SK-N-SH (cell line): ENCODE data around the gene SGO2. TPM values are rescaled to one million over a fixed set of nuclear protein-coding genes. Genes with fewer than 3 reads are reported as not detected.

Experiments used
- CTCF ChIA-PET: fragments of 300-600, 350-600 bp; formaldehyde crosslinking; extraction: SDS; loops from one replicate; lab custom pipeline; 2021; lab: Yijun Ruan, JAX
- POLR2A ChIA-PET: fragments of 350-600 bp; sonication (Branson Sonifier 250); formaldehyde crosslinking; extraction: SDS; loops from one replicate; lab custom pipeline; 2020; ENCODE audit warnings: antibody characterized with exemption, inconsistent platforms; lab: Yijun Ruan, JAX
- DNase-seq: peaks from one replicate; pipeline ENCODE4 v3.0.0; 2012
- H2AFZ ChIP-seq: fragments of 200-600 bp; sonication (generic); 2 replicates; pipeline ENCODE4 v1.8.1; 2016; ENCODE audit warnings: antibody characterized with exemption, mild to moderate bottlenecking, low read depth
- H3F3A ChIP-seq: fragments of 200-600 bp; sonication (generic); replicated peaks from 2 replicates; pipeline ENCODE3; 2016; ENCODE audit warnings: antibody characterized with exemption, mild to moderate bottlenecking; ENCODE audit not compliant: insufficient read depth
- H3K27ac ChIP-seq, 2 experiments: fragments of 200-500 bp in 1 of 2; fragments of 200-600 bp in 1 of 2; sonication (Bioruptor generic) in 1 of 2; sonication (generic), shearing (Covaris generic) in 1 of 2; 2 replicates each; pipeline versions ENCODE4 v1.5.1 to v1.6.1; 2014 to 2016; ENCODE audit warnings: low read depth in 2 of 2, inconsistent platforms in 1 of 2, low read length in 1 of 2, mild to moderate bottlenecking in 1 of 2, mixed read lengths in 1 of 2
- H3K27me3 ChIP-seq: fragments of 200-600 bp; sonication (generic), shearing (Covaris generic); 2 replicates; pipeline ENCODE4 v1.6.1; 2016; ENCODE audit warnings: mixed run types; ENCODE audit not compliant: insufficient read depth
- H3K36me3 ChIP-seq, 2 experiments: fragments of 200-500 bp in 1 of 2; fragments of 200-600 bp in 1 of 2; sonication (Bioruptor generic) in 1 of 2; sonication (generic) in 1 of 2; replicated peaks in 1 of 2; 2 replicates each; pipeline versions ENCODE3 to v1.5.1; 2014 to 2016; ENCODE audit warnings: low read length in 1 of 2, mild to moderate bottlenecking in 1 of 2; ENCODE audit not compliant: insufficient read depth in 2 of 2, control insufficient read depth in 1 of 2
- H3K4me1 ChIP-seq, 2 experiments: fragments of 200-500 bp in 1 of 2; fragments of 200-600 bp in 1 of 2; sonication (Bioruptor generic) in 1 of 2; sonication (generic), shearing (Covaris generic) in 1 of 2; 2 replicates each; pipeline versions ENCODE4 v1.5.1 to v1.6.1; 2014 to 2016; ENCODE audit warnings: low read depth in 1 of 2, low read length in 1 of 2, mixed run types in 1 of 2; ENCODE audit not compliant: insufficient read depth in 2 of 2, control insufficient read depth in 1 of 2
- H3K4me2 ChIP-seq: fragments of 200-600 bp; sonication (generic), shearing (Covaris generic); 2 replicates; pipeline ENCODE4 v1.6.1; 2017; ENCODE audit warnings: mixed run types
- H3K4me3 ChIP-seq, 2 experiments: fragments of 200-500 bp in 1 of 2; fragments of 200-600 bp in 1 of 2; sonication (Bioruptor generic) in 1 of 2; sonication (generic), shearing (Covaris generic) in 1 of 2; 2 replicates each; pipeline versions ENCODE4 v1.5.1 to v1.8.1; 2014 to 2016; ENCODE audit warnings: low read depth in 2 of 2, inconsistent platforms in 1 of 2, low read length in 1 of 2, mild to moderate bottlenecking in 1 of 2, mixed read lengths in 1 of 2, moderate library complexity in 1 of 2
- H3K79me2 ChIP-seq: fragments of 200-600 bp; sonication (generic); 2 replicates; pipeline ENCODE4 v1.8.1; 2017; ENCODE audit warnings: mild to moderate bottlenecking; ENCODE audit not compliant: insufficient read depth
- H3K9ac ChIP-seq: fragments of 200-600 bp; sonication (generic); 2 replicates; pipeline ENCODE4 v1.6.1; 2017; ENCODE audit warnings: mixed run types
- H3K9me2 ChIP-seq: fragments of 200-600 bp; sonication (generic); 2 replicates; pipeline ENCODE4 v1.6.1; 2017; ENCODE audit warnings: mixed run types
- H3K9me3 ChIP-seq: fragments of 200-600 bp; sonication (generic); 2 replicates; pipeline ENCODE4 v1.6.1; 2017; ENCODE audit warnings: mixed run types, mild to moderate bottlenecking, moderate library complexity
- H4K20me1 ChIP-seq: fragments of 200-600 bp; sonication (generic); 2 replicates; pipeline ENCODE4 v1.6.1; 2017; ENCODE audit warnings: mild to moderate bottlenecking, mixed run types; ENCODE audit not compliant: insufficient read depth
- CHD2 ChIP-seq: fragments of 150-350 bp; IDR thresholded peaks from 2 replicates; pipeline ENCODE4 v1.6.1; 2018; ENCODE audit warnings: low read length; ENCODE audit not compliant: partially characterized antibody
- ELF1 ChIP-seq: IDR thresholded peaks from 2 replicates; pipeline ENCODE4 v1.4.0; 2012
- EP300 ChIP-seq, 2 experiments: IDR thresholded peaks; 2 replicates each; pipeline versions ENCODE4 v1.4.0 to v1.6.1; 2012; ENCODE audit warnings: borderline replicate concordance in 1 of 2, low read depth in 1 of 2, low read length in 1 of 2
- FOSL2 ChIP-seq: IDR thresholded peaks from 2 replicates; pipeline ENCODE4 v1.4.0; 2012; ENCODE audit warnings: low read depth, mild to moderate bottlenecking, moderate library complexity, borderline replicate concordance
- FOXM1 ChIP-seq: IDR thresholded peaks from 2 replicates; pipeline ENCODE4 v1.4.0; 2012; ENCODE audit warnings: low read depth, mild to moderate bottlenecking
- GABPA ChIP-seq: IDR thresholded peaks from 2 replicates; pipeline ENCODE4 v1.4.0; 2012; ENCODE audit warnings: low read depth, mild to moderate bottlenecking
- MXI1 ChIP-seq: IDR thresholded peaks from 2 replicates; pipeline ENCODE4 v1.6.1; 2012; ENCODE audit warnings: mild to moderate bottlenecking, low read depth, low read length, improper control_type of control experiment
- POLR2AphosphoS5 ChIP-seq: IDR thresholded peaks from 2 replicates; pipeline ENCODE4 v1.6.1; 2012; ENCODE audit warnings: low read depth, low read length
- RAD21 ChIP-seq: IDR thresholded peaks from 2 replicates; pipeline ENCODE4 v1.6.1; 2012; ENCODE audit warnings: mild to moderate bottlenecking, low read length
- RCOR1 ChIP-seq: fragments of 150-350 bp; IDR thresholded peaks from 2 replicates; pipeline ENCODE4 v1.6.1; 2017; ENCODE audit warnings: antibody characterized with exemption, low read length
- RXRA ChIP-seq: IDR thresholded peaks from 2 replicates; pipeline ENCODE4 v1.4.0; 2012; ENCODE audit warnings: low read depth, mild to moderate bottlenecking, borderline replicate concordance
- TAF1 ChIP-seq: IDR thresholded peaks from 2 replicates; pipeline ENCODE4 v1.6.1; 2012; ENCODE audit warnings: low read depth, mild to moderate bottlenecking, low read length, moderate library complexity, borderline replicate concordance
- TCF12 ChIP-seq: IDR thresholded peaks from 2 replicates; pipeline ENCODE4 v1.4.0; 2012
- YY1 ChIP-seq: IDR thresholded peaks from 2 replicates; pipeline ENCODE4 v1.4.0; 2012; ENCODE audit warnings: low read depth, mild to moderate bottlenecking
- WGBS: methylation state at CpG from one replicate; pipeline ENCODE4 v1.1.6; 2017; ENCODE audit warnings: low lambda C conversion rate; 5-methylcytosine and 5-hydroxymethylcytosine counted together
- polyA plus RNA-seq, 3 experiments: library from polyadenylated mRNA; depleted of rRNA; stranded (reverse); fragments of >200 nt; gene quantifications; 2 replicates each; pipeline ENCODE4 v1.2.3, GENCODE V29; 2012
- TF ChIP-seq, protein P1 (sequence below): IDR thresholded peaks from 2 replicates; pipeline ENCODE4 v1.4.0; 2012; ENCODE audit warnings: low read depth, borderline replicate concordance
- TF ChIP-seq, protein P2 (sequence below): fragments of 150-350 bp; IDR thresholded peaks from 2 replicates; pipeline ENCODE4 v1.6.1; 2017; ENCODE audit warnings: antibody characterized with exemption, low read length, low read depth, borderline replicate concordance
- TF ChIP-seq, protein P3 (sequence below): IDR thresholded peaks from 2 replicates; pipeline ENCODE4; 2012
- TF ChIP-seq, protein P4 (sequence below): IDR thresholded peaks from 2 replicates; pipeline ENCODE4 v1.4.0; 2012; ENCODE audit warnings: low read depth
- TF ChIP-seq, protein P5 (sequence below): IDR thresholded peaks from 2 replicates; pipeline ENCODE4 v1.4.0; 2012; ENCODE audit warnings: low read depth, borderline replicate concordance

SGO2 gene
- polyA plus RNA-seq, 1 of the 3 experiments (the other 2 are of a cell fraction), result 2.8 TPM

DNA sequence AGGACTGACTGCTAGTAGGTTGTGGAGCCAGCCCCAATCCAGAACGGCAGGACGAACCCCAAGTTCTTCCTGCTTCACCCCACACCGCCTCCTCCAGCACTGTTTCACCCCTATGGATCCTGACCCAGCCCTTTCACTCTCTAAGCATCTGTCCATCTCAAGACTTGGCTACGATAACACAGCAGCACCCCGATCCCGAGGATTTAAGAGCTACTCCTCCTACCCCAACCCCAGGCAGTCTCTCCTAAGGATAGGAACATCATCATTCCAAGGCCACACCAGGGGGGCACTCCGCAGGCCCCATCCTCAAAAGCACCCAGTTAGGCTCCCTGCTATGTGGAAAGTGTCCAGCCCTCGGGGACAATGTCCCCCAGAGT is 16.8 kb upstream of the SGO2 start:
- TF ChIP-seq POLR2AphosphoS5 (no peak), MXI1 (no peak), CHD2 (no peak), TCF12 (no peak), FOXM1 (no peak), TAF1 (no peak)
- TF ChIP-seq, protein P1, sequence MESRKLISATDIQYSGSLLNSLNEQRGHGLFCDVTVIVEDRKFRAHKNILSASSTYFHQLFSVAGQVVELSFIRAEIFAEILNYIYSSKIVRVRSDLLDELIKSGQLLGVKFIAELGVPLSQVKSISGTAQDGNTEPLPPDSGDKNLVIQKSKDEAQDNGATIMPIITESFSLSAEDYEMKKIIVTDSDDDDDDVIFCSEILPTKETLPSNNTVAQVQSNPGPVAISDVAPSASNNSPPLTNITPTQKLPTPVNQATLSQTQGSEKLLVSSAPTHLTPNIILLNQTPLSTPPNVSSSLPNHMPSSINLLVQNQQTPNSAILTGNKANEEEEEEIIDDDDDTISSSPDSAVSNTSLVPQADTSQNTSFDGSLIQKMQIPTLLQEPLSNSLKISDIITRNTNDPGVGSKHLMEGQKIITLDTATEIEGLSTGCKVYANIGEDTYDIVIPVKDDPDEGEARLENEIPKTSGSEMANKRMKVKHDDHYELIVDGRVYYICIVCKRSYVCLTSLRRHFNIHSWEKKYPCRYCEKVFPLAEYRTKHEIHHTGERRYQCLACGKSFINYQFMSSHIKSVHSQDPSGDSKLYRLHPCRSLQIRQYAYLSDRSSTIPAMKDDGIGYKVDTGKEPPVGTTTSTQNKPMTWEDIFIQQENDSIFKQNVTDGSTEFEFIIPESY, result no peak
- TF ChIP-seq, all 33 proteins: peak for 0
- Histone ChIP-seq H3K36me3 (peaks cover 7% of the 10 kb centered on the region in 2 experiments), H3K27ac (peak overlapping the region; percentile 49 to 78), H3K27me3 (no peaks in the 10 kb centered on the region), H2AFZ (peak overlapping the region; percentile 87), H3K4me1 (peaks cover 5 to 11% of the 10 kb centered on the region in 2 experiments; a peak in 2 of 4 replicates), H3F3A (no peaks in the 10 kb centered on the region), H4K20me1 (no peaks in the 10 kb centered on the region), H3K79me2 (peaks cover 10% of the 10 kb centered on the region; the same call in 1 of the 2 replicates), H3K9me2 (no peaks in the 10 kb centered on the region), H3K9me3 (no peaks in the 10 kb centered on the region), H3K9ac (peak overlapping the region; percentile 93), H3K4me3 (peak overlapping the region; percentile 69 to 92), H3K4me2 (peak overlapping the region; percentile 97)
- peak; percentile 51 for DNase-seq
- WGBS, result 33% methylated on average over 8 of the region's 8 CpGs
- ChIA-PET POLR2A (no interaction called here), CTCF (interaction anchor here (0.6 to 2.4 kb wide), 30 partner anchors 10 to 536 kb away, joined by 3 to 16 read pairs (median 4); partner anchors contain the start of genes AOX1 and SGO2)

DNA sequence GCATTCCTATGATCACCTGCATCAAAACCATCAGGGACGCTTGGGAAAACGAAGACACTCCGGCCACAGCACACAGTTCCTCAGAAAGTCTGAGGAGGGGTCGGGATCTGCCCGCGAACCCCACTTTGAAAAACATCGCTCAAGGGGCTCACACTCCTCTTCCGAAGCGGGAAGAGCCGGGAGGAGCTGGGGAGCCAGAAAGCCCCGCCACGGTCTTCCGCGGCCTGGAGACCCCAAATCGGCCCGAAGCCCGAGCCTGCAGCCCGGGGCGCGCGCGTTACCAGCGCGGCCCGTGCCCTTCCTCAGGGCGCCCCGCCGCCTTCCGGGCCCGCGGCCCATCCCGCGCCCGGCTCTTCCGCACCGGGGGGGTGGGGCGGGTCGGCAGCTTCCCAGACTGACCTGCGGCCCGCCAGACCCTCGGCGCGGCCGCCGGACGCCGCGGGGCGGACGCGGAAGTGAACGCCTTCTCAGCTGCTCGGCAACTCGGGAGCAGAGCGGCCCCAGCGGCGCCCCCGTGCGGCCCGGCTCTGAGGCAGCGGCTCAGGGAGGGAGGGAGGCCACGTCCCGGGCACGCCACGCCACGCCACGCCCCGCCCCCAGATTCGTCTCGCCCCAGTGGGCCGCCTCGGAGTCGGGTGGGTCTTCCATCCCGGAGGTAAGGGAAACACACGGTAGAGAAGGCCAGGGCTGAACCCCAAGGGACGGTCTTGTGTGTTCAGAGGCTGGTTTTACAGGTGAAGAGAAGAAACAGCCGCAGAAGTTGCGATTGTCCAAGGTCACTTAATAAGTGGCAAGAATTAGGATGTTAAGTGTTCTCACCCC is 16.2 kb upstream of the SGO2 start, which contains the start of gene KCTD18:
TSS of gene KCTD18 (minus strand) at position 457 of the 822 bp plus-strand sequence. CDS start 3,052 bp downstream, outside the sequence.
- H3K79me2 ChIP-seq, result peaks cover 10% of the 10 kb centered on the region; the same call in 1 of the 2 replicates
- peak within 1 kb of the TSS; percentile 93 for H3K9ac ChIP-seq
- ChIA-PET CTCF (interaction anchor here (0.6 to 2.4 kb wide), 32 partner anchors 11 to 536 kb away, joined by 3 to 16 read pairs (median 4); partner anchors contain the start of genes AOX1 and SGO2), POLR2A (interaction anchor here (0.5 to 0.9 kb wide), 4 partner anchors 22 to 534 kb away, joined by 3 to 4 read pairs (median 3); no protein-coding TSS in a partner anchor)
- H4K20me1 ChIP-seq, result no peaks in the 10 kb centered on the region
- peaks cover 5 to 11% of the 10 kb centered on the region in 2 experiments; a peak in 2 of 4 replicates for H3K4me1 ChIP-seq
- no peaks in the 10 kb centered on the region for H3F3A ChIP-seq
- peak within 1 kb of the TSS; percentile 97 for H3K4me2 ChIP-seq
- DNase-seq, result peak; percentile 98
- WGBS, result 0% methylated on average over 10 of the region's 78 CpGs
- H3K27ac ChIP-seq, result peak within 1 kb of the TSS; percentile 49 to 78
- H2AFZ ChIP-seq, result peak within 1 kb of the TSS; percentile 98
- no peaks in the 10 kb centered on the region for H3K27me3 ChIP-seq
- H3K4me3 ChIP-seq, result peak within 1 kb of the TSS; percentile 69 to 92
- peaks cover under 1 to 5% of the 10 kb centered on the region in 2 experiments for H3K36me3 ChIP-seq
- no peaks in the 10 kb centered on the region for H3K9me2 ChIP-seq
- H3K9me3 ChIP-seq, result no peaks in the 10 kb centered on the region
- TF ChIP-seq FOSL2 (no peak), POLR2AphosphoS5 (peak; percentile 74), RCOR1 (0 out of 2 replicates have a peak, but pooled peaks have one; percentile 13), EP300 (IDR thresholded peaks at IDR 0.05; ENCODE audit: borderline replicate concordance in 1 of 2, low read depth in 1 of 2, low read length in 1 of 2) (no peak; a peak in 2 of 4 replicates), TAF1 (peak; percentile 38; the same call in 1 of the 2 replicates), RXRA (no peak), RAD21 (peak; percentile 56), YY1 (0 out of 2 replicates have a peak, but pooled peaks have one; percentile 9), MXI1 (peak; percentile 73), GABPA (peak; percentile 65), ELF1 (peak; percentile 92)
- TF ChIP-seq, protein P2, sequence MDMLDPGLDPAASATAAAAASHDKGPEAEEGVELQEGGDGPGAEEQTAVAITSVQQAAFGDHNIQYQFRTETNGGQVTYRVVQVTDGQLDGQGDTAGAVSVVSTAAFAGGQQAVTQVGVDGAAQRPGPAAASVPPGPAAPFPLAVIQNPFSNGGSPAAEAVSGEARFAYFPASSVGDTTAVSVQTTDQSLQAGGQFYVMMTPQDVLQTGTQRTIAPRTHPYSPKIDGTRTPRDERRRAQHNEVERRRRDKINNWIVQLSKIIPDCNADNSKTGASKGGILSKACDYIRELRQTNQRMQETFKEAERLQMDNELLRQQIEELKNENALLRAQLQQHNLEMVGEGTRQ, result no peak
- TF ChIP-seq, protein P3, sequence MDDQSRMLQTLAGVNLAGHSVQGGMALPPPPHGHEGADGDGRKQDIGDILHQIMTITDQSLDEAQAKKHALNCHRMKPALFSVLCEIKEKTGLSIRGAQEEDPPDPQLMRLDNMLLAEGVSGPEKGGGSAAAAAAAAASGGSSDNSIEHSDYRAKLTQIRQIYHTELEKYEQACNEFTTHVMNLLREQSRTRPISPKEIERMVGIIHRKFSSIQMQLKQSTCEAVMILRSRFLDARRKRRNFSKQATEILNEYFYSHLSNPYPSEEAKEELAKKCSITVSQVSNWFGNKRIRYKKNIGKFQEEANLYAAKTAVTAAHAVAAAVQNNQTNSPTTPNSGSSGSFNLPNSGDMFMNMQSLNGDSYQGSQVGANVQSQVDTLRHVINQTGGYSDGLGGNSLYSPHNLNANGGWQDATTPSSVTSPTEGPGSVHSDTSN, result no peak
- TF ChIP-seq, protein P4, sequence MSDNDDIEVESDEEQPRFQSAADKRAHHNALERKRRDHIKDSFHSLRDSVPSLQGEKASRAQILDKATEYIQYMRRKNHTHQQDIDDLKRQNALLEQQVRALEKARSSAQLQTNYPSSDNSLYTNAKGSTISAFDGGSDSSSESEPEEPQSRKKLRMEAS, result peak; percentile 47
- TF ChIP-seq, protein P5, sequence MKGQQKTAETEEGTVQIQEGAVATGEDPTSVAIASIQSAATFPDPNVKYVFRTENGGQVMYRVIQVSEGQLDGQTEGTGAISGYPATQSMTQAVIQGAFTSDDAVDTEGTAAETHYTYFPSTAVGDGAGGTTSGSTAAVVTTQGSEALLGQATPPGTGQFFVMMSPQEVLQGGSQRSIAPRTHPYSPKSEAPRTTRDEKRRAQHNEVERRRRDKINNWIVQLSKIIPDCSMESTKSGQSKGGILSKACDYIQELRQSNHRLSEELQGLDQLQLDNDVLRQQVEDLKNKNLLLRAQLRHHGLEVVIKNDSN, result no peak
